ENCODE results near the gene ARSB. TPM values are rescaled to one million over a fixed set of nuclear protein-coding genes. Genes with fewer than 3 reads are reported as not detected.
A peak's percentile ranks its signal among the peaks of the same experiment; 100 is the strongest.

The ARSB gene
- total and polyA plus RNA-seq, 9 of the 15 experiments (the other 6 are each of a cell fraction or from before 2014, with no cell fraction given) = 0.52 to 4.6 (median 2.4) TPM

DNA sequence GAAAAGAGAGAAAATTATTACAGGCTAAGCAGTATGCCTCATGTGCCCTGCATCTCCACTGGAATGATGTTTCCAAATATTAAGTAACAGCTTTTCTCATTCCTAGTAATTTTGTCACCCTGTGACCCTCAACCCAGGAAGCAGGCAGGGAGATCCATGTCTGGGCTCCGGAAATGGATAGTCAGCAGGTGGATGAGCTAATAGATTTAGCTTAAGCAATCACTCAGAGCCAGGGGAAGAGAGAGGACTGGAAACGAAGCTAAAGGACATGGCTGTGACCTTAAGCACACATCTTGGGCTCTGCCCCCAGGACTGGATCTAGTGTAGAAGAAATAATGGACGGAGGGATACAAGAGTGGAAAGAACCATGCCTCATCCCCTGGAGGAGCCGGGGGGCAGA is 89.5 kb downstream of the ARSB start:
- Histone ChIP-seq H3K36me3 (ENCODE audit: control insufficient read depth, insufficient read depth, low read length) (no peaks in the 10 kb centered on the region), H3K4me2 (ENCODE audit: insufficient read depth, low read length) (no peak overlapping the region), H3K27me3 (ENCODE audit: control insufficient read depth in 2 of 2, insufficient read depth in 2 of 2, low read length in 2 of 2) (peaks cover 0 to 17% of the 10 kb centered on the region in 2 experiments; a peak in 3 of 5 replicates), H2AFZ (ENCODE audit: low read depth, low read length) (no peak overlapping the region), H3K27ac (ENCODE audit: extremely low read depth, low read depth, low read length) (no peak overlapping the region), H3K4me3 (no peak overlapping the region), H3K79me2 (ENCODE audit: control insufficient read depth, insufficient read depth, low read length) (no peaks in the 10 kb centered on the region), H3K9me3 (replicated peaks; ENCODE audit: control insufficient read depth, insufficient read depth, low read depth, low read length) (no peaks in the 10 kb centered on the region), H3K9ac (ENCODE audit: insufficient read depth in 1 of 2, low read depth in 2 of 2, low read length in 2 of 2) (no peak overlapping the region), H3K4me1 (replicated peaks in 1 of 2; ENCODE audit: control insufficient read depth in 2 of 2, insufficient read depth in 2 of 2, low read length in 2 of 2) (no peaks in the 10 kb centered on the region), H3K9me1 (ENCODE audit: control insufficient read depth, insufficient read depth, low read length) (no peaks in the 10 kb centered on the region), H4K20me1 (replicated peaks; ENCODE audit: control insufficient read depth, insufficient read depth, low read length) (no peaks in the 10 kb centered on the region)
- 9% methylated on average over 4 of the region's 4 CpGs for WGBS (ENCODE audit: insufficient coverage, low coverage, missing lambda C conversion rate)
- in situ Hi-C loops (cut with MboI) (no loop called here), intact Hi-C loops (cut with micrococcal nuclease) (loop anchor here (5.0 kb wide), 1 partner anchor 358 kb away; no protein-coding TSS in a partner anchor)
- DNase-seq (ENCODE audit: extremely low read depth in 1 of 4, low spot score in 3 of 4) = no peak
- no peak for ATAC-seq
- BruUV-seq (replicated peaks) = no TSS peak
- POLR2A ChIA-PET = no interaction called here
- no peak for FAIRE-seq
- TF ChIP-seq NR2C2 (CRISPR knock-in tag; IDR thresholded peaks at IDR 0.05) = no peak
- TF ChIP-seq NR2C2 (tag; IDR thresholded peaks at IDR 0.05) = peak; percentile 58; the same call in 1 of the 2 replicates
- TF ChIP-seq ZNF124 (CRISPR knock-in tag; IDR thresholded peaks at IDR 0.05) = no peak
- no peak for TF ChIP-seq CEBPG (CRISPR knock-in tag; IDR thresholded peaks at IDR 0.05)
- peak in 1 of 2 experiments; percentile 54; a peak in 1 of 4 replicates for TF ChIP-seq CEBPG (tag; conservative IDR thresholded peaks at IDR 0.05 in 1 of 2, IDR thresholded peaks at IDR 0.05 in 1 of 2)
- CTCF ChIA-PET (ENCODE audit: low intra/inter-chr PET ratio) = no interaction called here

DNA sequence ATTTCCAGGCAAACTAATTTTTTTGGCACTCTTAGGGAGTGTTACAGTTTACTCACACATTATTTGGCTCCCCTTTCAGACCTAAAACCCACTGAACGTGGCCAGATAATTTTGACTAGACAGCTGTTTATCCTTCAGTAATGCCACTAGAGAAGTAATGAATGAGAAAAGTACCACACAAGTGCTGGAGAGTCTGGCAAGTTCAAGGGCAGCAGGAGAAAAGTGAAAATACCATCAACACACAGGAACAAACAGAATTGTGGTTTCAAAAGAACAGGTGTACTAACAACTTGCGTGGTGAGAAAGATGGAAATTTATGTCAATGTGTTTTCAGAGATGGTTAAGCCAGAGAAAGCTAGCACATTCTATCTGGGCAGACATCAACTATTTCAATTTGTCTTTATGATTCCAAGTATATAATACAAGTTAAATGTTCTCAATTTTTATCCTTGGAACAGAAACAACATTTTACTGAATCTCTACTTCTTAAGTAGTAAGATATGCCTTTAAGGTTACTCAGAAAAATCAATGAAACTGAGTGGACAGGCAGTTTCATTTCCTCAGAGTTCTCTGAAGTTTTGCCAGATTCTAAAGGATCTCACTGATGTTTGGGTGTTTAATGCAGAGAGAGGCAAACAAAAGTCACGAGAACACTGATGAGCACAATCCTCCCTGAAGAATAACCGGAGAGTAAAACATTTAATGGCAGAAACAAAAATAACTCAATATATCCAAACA is 91.0 kb downstream of the ARSB start:
- FAIRE-seq (no peak), DNase-seq (ENCODE audit: extremely low read depth in 1 of 4, low spot score in 3 of 4) (no peak), ATAC-seq (no peak)
- Histone ChIP-seq H3K79me2 (ENCODE audit: control insufficient read depth, insufficient read depth, low read length) (no peaks in the 10 kb centered on the region), H4K20me1 (replicated peaks; ENCODE audit: control insufficient read depth, insufficient read depth, low read length) (no peaks in the 10 kb centered on the region), H3K4me3 (no peak overlapping the region), H3K27me3 (ENCODE audit: control insufficient read depth in 2 of 2, insufficient read depth in 2 of 2, low read length in 2 of 2) (peaks cover 0 to 17% of the 10 kb centered on the region in 2 experiments; a peak in 3 of 5 replicates), H3K4me2 (ENCODE audit: insufficient read depth, low read length) (no peak overlapping the region), H3K9me1 (ENCODE audit: control insufficient read depth, insufficient read depth, low read length) (no peaks in the 10 kb centered on the region), H3K27ac (ENCODE audit: extremely low read depth, low read depth, low read length) (no peak overlapping the region), H2AFZ (ENCODE audit: low read depth, low read length) (no peak overlapping the region), H3K36me3 (ENCODE audit: control insufficient read depth, insufficient read depth, low read length) (no peaks in the 10 kb centered on the region), H3K4me1 (replicated peaks in 1 of 2; ENCODE audit: control insufficient read depth in 2 of 2, insufficient read depth in 2 of 2, low read length in 2 of 2) (no peaks in the 10 kb centered on the region), H3K9me3 (replicated peaks; ENCODE audit: control insufficient read depth, insufficient read depth, low read depth, low read length) (no peaks in the 10 kb centered on the region), H3K9ac (ENCODE audit: insufficient read depth in 1 of 2, low read depth in 2 of 2, low read length in 2 of 2) (no peak overlapping the region)
- intact Hi-C loops (cut with micrococcal nuclease) (no loop called here), in situ Hi-C loops (cut with MboI) (no loop called here)
- CTCF ChIA-PET (ENCODE audit: low intra/inter-chr PET ratio) = no interaction called here
- 2% methylated on average over 4 of the region's 4 CpGs for WGBS (ENCODE audit: insufficient coverage, low coverage, missing lambda C conversion rate)
- POLR2A ChIA-PET = no interaction called here
- BruUV-seq (replicated peaks) = no TSS peak
- TF ChIP-seq KLF1 (tag; IDR thresholded peaks at IDR 0.05) (no peak), RBM25 (IDR thresholded peaks at IDR 0.05; ENCODE audit: low read depth, low read length, severe bottlenecking) (no peak), SNRNP70 (optimal IDR thresholded peaks at IDR 0.05; ENCODE audit: low read depth, low read length) (no peak), NCOA4 (IDR thresholded peaks at IDR 0.05; ENCODE audit: partially characterized antibody) (no peak), XRCC3 (IDR thresholded peaks at IDR 0.05) (no peak), ZNF224 (CRISPR knock-in tag; IDR thresholded peaks at IDR 0.05) (no peak), TAF1 (IDR thresholded peaks at IDR 0.05; ENCODE audit: control insufficient read depth, extremely low read depth, insufficient read depth, low read length, severe bottlenecking) (no peak), POLR2H (tag; IDR thresholded peaks at IDR 0.05; ENCODE audit: low read depth) (no peak), PTBP1 (IDR thresholded peaks at IDR 0.05; ENCODE audit: low read depth, low read length) (no peak), HDAC2 (IDR thresholded peaks at IDR 0.05) (no peak)

All from K562 (cell line).